Keratinocyte (primary cell): ENCODE measurements around the gene ALOX15. TPM values are rescaled to one million over a fixed set of nuclear protein-coding genes. Genes with fewer than 3 reads are reported as not detected.

ENCODE experiments used
- DNase-seq: peaks from one replicate; pipeline ENCODE4 v3.0.0-alpha.2; 2011; ENCODE audit warnings: low read depth, missing footprints, low spot score
- FAIRE-seq: peaks from 2 replicates; lab custom pipeline; 2011; peaks lifted over from hg19 to GRCh38; lab: Jason Lieb, UNC
- H2AFZ ChIP-seq: 2 replicates; pipeline ENCODE4 v1.6.0; 2012; ENCODE audit warnings: low read length, control low read depth, inconsistent platforms; ENCODE audit not compliant: control insufficient read depth
- H3K27ac ChIP-seq: 2 replicates; pipeline ENCODE4 v1.5.1; 2011; ENCODE audit warnings: low read length; ENCODE audit not compliant: control insufficient read depth, insufficient read depth
- H3K27me3 ChIP-seq: 3 replicates; pipeline ENCODE4 v1.6.0; 2011; ENCODE audit warnings: low read length; ENCODE audit not compliant: control insufficient read depth, insufficient read depth; ENCODE audit errors: extremely low read depth
- H3K36me3 ChIP-seq, 2 experiments: 2 replicates in 1 of 2; 3 replicates in 1 of 2; pipeline ENCODE4 v1.5.1; 2011; ENCODE audit warnings: low read length in 2 of 2, mild to moderate bottlenecking in 1 of 2; ENCODE audit not compliant: control insufficient read depth in 2 of 2, insufficient read depth in 2 of 2; ENCODE audit errors: extremely low read depth in 1 of 2
- H3K4me1 ChIP-seq: 3 replicates; pipeline ENCODE4 v1.5.1; 2011; ENCODE audit warnings: low read length; ENCODE audit not compliant: control insufficient read depth, insufficient read depth; ENCODE audit errors: extremely low read depth
- H3K4me2 ChIP-seq: 3 replicates; pipeline ENCODE4 v1.6.0; 2011; ENCODE audit warnings: low read depth, low read length; ENCODE audit not compliant: control insufficient read depth, insufficient read depth; ENCODE audit errors: extremely low read depth
- H3K4me3 ChIP-seq, 3 experiments: fragments of 200-600 bp in 1 of 3; sonication (generic) in 1 of 3; 2 replicates in 2 of 3; 3 replicates in 1 of 3; pipeline ENCODE4 v1.5.1; 2011 to 2016; ENCODE audit warnings: low read length in 3 of 3, mild to moderate bottlenecking in 3 of 3, control low read depth in 2 of 3, inconsistent platforms in 1 of 3, low read depth in 1 of 3, mixed read lengths in 1 of 3, mixed run types in 1 of 3, moderate library complexity in 1 of 3; ENCODE audit not compliant: control insufficient read depth in 2 of 3, insufficient read depth in 2 of 3; ENCODE audit errors: extremely low read depth in 1 of 3
- H3K79me2 ChIP-seq: 2 replicates; pipeline ENCODE4 v1.6.0; 2012; ENCODE audit warnings: low read length; ENCODE audit not compliant: control insufficient read depth, insufficient read depth
- H3K9ac ChIP-seq: 3 replicates; pipeline ENCODE4 v1.6.0; 2011; ENCODE audit warnings: low read length; ENCODE audit not compliant: control insufficient read depth, insufficient read depth; ENCODE audit errors: extremely low read depth
- H3K9me1 ChIP-seq: 3 replicates; pipeline ENCODE4 v1.6.0; 2011; ENCODE audit warnings: low read length; ENCODE audit not compliant: control insufficient read depth, insufficient read depth; ENCODE audit errors: extremely low read depth
- H3K9me3 ChIP-seq: 2 replicates; pipeline ENCODE4 v1.5.1; 2012; ENCODE audit warnings: low read depth, low read length; ENCODE audit not compliant: control insufficient read depth
- H4K20me1 ChIP-seq: 3 replicates; pipeline ENCODE4 v1.6.0; 2011; ENCODE audit warnings: low read length; ENCODE audit not compliant: control insufficient read depth, insufficient read depth; ENCODE audit errors: extremely low read depth
- EZH2 ChIP-seq: IDR thresholded peaks from one replicate; pipeline ENCODE4 v1.6.1; 2012; ENCODE audit warnings: inconsistent platforms, mild to moderate bottlenecking, low read length, moderate library complexity
- dilution Hi-C: fragments of 300-500 bp; cut with MboI; formaldehyde crosslinking; loops from one replicate; pipeline ENCODE4 v1.7.0; 2020; ENCODE audit warnings: low sequenced_read_pairs; ENCODE audit not compliant: extremely low pct_ligation_motif_present
- polyA plus RNA-seq, 5 experiments: library from polyadenylated mRNA; depleted of rRNA in 3 of 5; stranded (reverse) in 3 of 5; stranded (forward) in 1 of 5; unstranded in 1 of 5; fragments of >200 nt; gene quantifications; 1 replicate in 1 of 5; 2 replicates in 3 of 5; 3 replicates in 1 of 5; pipeline versions ENCODE4 v1.2.1 to v1.2.3, GENCODE V29; 2011 to 2012; ENCODE audit warnings: missing spikeins in 2 of 5, low read depth in 1 of 5, low replicate concordance in 1 of 5
- TF ChIP-seq, protein P1 (sequence below), 3 experiments: IDR thresholded peaks in 1 of 3; conservative IDR thresholded peaks in 1 of 3; optimal IDR thresholded peaks in 1 of 3; 2 replicates in 2 of 3; 3 replicates in 1 of 3; pipeline versions ENCODE3 to v1.5.1; 2011; ENCODE audit warnings: low read length in 3 of 3, mild to moderate bottlenecking in 3 of 3, moderate library complexity in 2 of 3, control low read depth in 1 of 3, inconsistent platforms in 1 of 3; ENCODE audit not compliant: insufficient read depth in 2 of 3; ENCODE audit errors: extremely low read depth in 1 of 3

ALOX15 gene
- polyA plus RNA-seq, 1 donor (not counting 4 experiments of a cell fraction or from before 2014, with no cell fraction given), result 0.04 TPM

DNA sequence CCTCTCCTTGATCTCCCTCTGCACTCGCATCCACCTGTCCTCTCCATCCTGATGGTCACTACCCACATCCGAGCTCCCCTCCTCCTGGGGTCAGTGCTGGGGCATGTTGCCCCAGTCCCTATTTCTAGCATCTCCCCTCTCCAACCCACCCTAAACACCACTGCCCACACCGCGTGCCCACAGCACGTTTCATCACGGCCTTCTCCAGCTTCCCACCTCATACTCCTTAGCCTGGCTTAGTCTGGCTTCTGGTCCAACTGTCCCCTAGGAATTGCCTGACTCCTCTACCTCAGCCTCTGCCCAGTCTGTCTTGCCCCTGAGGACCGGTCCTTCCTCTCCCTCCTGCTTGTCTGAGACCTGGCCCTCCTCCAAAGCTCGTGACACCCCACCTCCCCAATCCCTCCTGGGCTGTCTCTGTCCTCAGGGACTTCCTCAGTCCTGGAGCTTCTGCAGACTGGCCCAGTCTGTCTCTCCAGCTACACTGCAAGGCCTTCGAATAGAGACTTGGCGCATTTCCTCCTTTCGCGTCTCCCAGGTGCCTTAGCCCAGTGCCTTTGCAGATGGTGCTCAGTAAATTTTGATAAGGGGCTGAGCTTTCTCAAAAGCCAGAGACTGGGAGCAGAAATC is 4.9 kb downstream of the ALOX15 start:
- dilution Hi-C loops, result no loop called here
- FAIRE-seq, result no peak

DNA sequence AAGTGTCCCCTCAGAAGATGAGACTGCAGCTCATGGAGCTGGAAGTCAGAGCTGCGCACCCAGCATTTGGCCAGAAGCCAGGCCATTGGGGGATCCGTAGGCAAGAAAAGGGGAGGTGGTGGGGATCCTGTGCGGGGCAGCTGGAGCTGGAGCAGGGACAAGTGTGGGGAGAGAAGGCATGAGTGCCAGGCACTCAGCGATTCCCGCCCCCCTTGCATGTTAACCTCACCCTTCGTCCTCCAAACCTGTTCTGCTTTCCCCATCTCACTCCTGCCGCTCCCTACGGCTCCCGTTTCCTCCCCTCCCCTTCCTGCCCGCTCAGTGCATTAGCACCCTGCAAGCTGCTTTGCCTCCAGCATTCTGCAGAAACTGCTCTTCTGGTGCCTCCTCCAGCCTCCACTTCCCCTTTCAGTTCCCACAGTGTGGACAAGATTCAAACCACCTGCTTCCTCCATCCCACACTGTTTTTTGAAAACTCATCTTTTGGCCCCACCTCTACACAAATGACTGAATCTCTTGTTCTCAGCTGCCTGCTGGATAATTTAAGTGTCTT is 5.6 kb downstream of the ALOX15 start:
- Histone ChIP-seq H3K9me3 (no peaks in the 10 kb centered on the region), H3K9me1 (no peaks in the 10 kb centered on the region), H3K4me2 (no peak overlapping the region), H2AFZ (no peak overlapping the region), H3K9ac (no peak overlapping the region), H3K27ac (no peak overlapping the region), H4K20me1 (no peaks in the 10 kb centered on the region), H3K27me3 (peaks cover 34% of the 10 kb centered on the region), H3K4me1 (no peaks in the 10 kb centered on the region), H3K4me3 (no peak overlapping the region), H3K36me3 (no peaks in the 10 kb centered on the region), H3K79me2 (no peaks in the 10 kb centered on the region)
- dilution Hi-C loops, result no loop called here
- DNase-seq (no peak), FAIRE-seq (no peak)
- TF ChIP-seq EZH2, result peak; percentile 16
- TF ChIP-seq, protein P1, sequence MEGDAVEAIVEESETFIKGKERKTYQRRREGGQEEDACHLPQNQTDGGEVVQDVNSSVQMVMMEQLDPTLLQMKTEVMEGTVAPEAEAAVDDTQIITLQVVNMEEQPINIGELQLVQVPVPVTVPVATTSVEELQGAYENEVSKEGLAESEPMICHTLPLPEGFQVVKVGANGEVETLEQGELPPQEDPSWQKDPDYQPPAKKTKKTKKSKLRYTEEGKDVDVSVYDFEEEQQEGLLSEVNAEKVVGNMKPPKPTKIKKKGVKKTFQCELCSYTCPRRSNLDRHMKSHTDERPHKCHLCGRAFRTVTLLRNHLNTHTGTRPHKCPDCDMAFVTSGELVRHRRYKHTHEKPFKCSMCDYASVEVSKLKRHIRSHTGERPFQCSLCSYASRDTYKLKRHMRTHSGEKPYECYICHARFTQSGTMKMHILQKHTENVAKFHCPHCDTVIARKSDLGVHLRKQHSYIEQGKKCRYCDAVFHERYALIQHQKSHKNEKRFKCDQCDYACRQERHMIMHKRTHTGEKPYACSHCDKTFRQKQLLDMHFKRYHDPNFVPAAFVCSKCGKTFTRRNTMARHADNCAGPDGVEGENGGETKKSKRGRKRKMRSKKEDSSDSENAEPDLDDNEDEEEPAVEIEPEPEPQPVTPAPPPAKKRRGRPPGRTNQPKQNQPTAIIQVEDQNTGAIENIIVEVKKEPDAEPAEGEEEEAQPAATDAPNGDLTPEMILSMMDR (optimal IDR thresholded peaks at IDR 0.05 in 1 of 3, IDR thresholded peaks at IDR 0.05 in 1 of 3, conservative IDR thresholded peaks at IDR 0.05 in 1 of 3; ENCODE audit: extremely low read depth in 1 of 3, insufficient read depth in 2 of 3, low read length in 3 of 3), result no peak

More for the DNA sequence above, 4.9 kb downstream of the ALOX15 start:
- Histone ChIP-seq H3K4me1 (no peaks in the 10 kb centered on the region), H3K79me2 (no peaks in the 10 kb centered on the region), H3K27me3 (peaks cover 41% of the 10 kb centered on the region), H3K36me3 (no peaks in the 10 kb centered on the region), H3K27ac (no peak overlapping the region), H3K4me3 (no peak overlapping the region), H3K9ac (no peak overlapping the region), H4K20me1 (no peaks in the 10 kb centered on the region), H2AFZ (no peak overlapping the region), H3K9me1 (no peaks in the 10 kb centered on the region), H3K9me3 (no peaks in the 10 kb centered on the region), H3K4me2 (no peak overlapping the region)
- DNase-seq, result no peak
- TF ChIP-seq EZH2, result no peak
- TF ChIP-seq, protein P1 (optimal IDR thresholded peaks at IDR 0.05 in 1 of 3, IDR thresholded peaks at IDR 0.05 in 1 of 3, conservative IDR thresholded peaks at IDR 0.05 in 1 of 3; ENCODE audit: extremely low read depth in 1 of 3, insufficient read depth in 2 of 3, low read length in 3 of 3), result no peak
